K562 (cell line): ENCODE measurements around the gene ANOS1.

Source experiments
- HDAC6 ChIP-seq: IDR thresholded peaks from 2 replicates; pipeline ENCODE4 v1.6.1; 2012; ENCODE audit warnings: low read depth, mild to moderate bottlenecking, control low read depth, inconsistent platforms, low read length, moderate library complexity
- KLF16 ChIP-seq: IDR thresholded peaks from 2 replicates; pipeline ENCODE4 v1.6.1; 2016; ENCODE audit warnings: antibody characterized with exemption
- NELFE ChIP-seq: IDR thresholded peaks from 2 replicates; pipeline ENCODE4 v1.6.1; 2011; ENCODE audit warnings: mild to moderate bottlenecking; ENCODE audit not compliant: insufficient read depth, insufficient read length
- PML ChIP-seq: IDR thresholded peaks from 2 replicates; pipeline ENCODE4 v1.6.1; 2012; ENCODE audit warnings: low read length, inconsistent platforms
- RBM22 ChIP-seq: fragments of 200-400 bp; formaldehyde crosslinking; IDR thresholded peaks from 2 replicates; pipeline ENCODE4 v1.6.1; 2018; ENCODE audit warnings: low read length, low read depth; ENCODE audit not compliant: poor library complexity, severe bottlenecking
- TAF1 ChIP-seq: IDR thresholded peaks from 2 replicates; pipeline ENCODE4 v1.6.1; 2011; ENCODE audit warnings: mild to moderate bottlenecking, low read length, moderate library complexity; ENCODE audit not compliant: insufficient read depth, control insufficient read depth, severe bottlenecking; ENCODE audit errors: extremely low read depth
- TCF7L2 ChIP-seq: fragments of 150-350 bp; IDR thresholded peaks from 2 replicates; pipeline ENCODE4 v1.6.1; 2016; ENCODE audit warnings: low read depth, mild to moderate bottlenecking, low read length, moderate library complexity
- TOE1 ChIP-seq, 2 experiments: fragments of 450-650 bp in 1 of 2; sonication (generic) in 1 of 2; formaldehyde crosslinking in 1 of 2; IDR thresholded peaks; 2 replicates each; pipeline versions ENCODE4 v1.7.1 to v1.8.0; 2016 to 2022; ENCODE audit warnings: borderline replicate concordance in 2 of 2, mild to moderate bottlenecking in 2 of 2, antibody characterized with exemption in 1 of 2, inconsistent platforms in 1 of 2, low read depth in 1 of 2, missing genetic modification reagents in 1 of 2, moderate library complexity in 1 of 2
- ZKSCAN8 ChIP-seq: fragments of 200-800 bp; sonication (Bioruptor generic); IDR thresholded peaks from 2 replicates; pipeline ENCODE4 v1.6.1; 2016; ENCODE audit warnings: missing genetic modification characterization, missing compliant biosample characterization
- ZNF408 ChIP-seq: fragments of 250-450 bp; sonication (Bioruptor Pico); IDR thresholded peaks from 2 replicates; pipeline ENCODE4 v1.4.0; 2020; ENCODE audit warnings: low read depth, mild to moderate bottlenecking, moderate library complexity
- ZNF507 ChIP-seq: conservative IDR thresholded peaks from 2 replicates; pipeline ENCODE4 v1.6.1; 2017; ENCODE audit warnings: missing genetic modification characterization, missing compliant biosample characterization
- TF ChIP-seq, protein P1 (sequence below): fragments of 450-650 bp; IDR thresholded peaks from 2 replicates; pipeline ENCODE4 v1.6.1; 2014; ENCODE audit warnings: low read depth, mild to moderate bottlenecking, moderate library complexity, borderline replicate concordance

- TF ChIP-seq HDAC6, result no peak
- TF ChIP-seq RBM22, result no peak
- no peak for TF ChIP-seq ZKSCAN8 (CRISPR knock-in tag)
- TF ChIP-seq PML, result no peak
- TF ChIP-seq NELFE, result no peak
- TF ChIP-seq KLF16, result no peak
- no peak for TF ChIP-seq TOE1 (IDR thresholded peaks at IDR 0.05; ENCODE audit: borderline replicate concordance)
- no peak for TF ChIP-seq TOE1 (CRISPR knock-in tag; IDR thresholded peaks at IDR 0.05; ENCODE audit: borderline replicate concordance, low read depth)
- TF ChIP-seq TCF7L2, result no peak
- TF ChIP-seq, protein P1, sequence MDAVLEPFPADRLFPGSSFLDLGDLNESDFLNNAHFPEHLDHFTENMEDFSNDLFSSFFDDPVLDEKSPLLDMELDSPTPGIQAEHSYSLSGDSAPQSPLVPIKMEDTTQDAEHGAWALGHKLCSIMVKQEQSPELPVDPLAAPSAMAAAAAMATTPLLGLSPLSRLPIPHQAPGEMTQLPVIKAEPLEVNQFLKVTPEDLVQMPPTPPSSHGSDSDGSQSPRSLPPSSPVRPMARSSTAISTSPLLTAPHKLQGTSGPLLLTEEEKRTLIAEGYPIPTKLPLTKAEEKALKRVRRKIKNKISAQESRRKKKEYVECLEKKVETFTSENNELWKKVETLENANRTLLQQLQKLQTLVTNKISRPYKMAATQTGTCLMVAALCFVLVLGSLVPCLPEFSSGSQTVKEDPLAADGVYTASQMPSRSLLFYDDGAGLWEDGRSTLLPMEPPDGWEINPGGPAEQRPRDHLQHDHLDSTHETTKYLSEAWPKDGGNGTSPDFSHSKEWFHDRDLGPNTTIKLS, result no peak
- no peak for TF ChIP-seq ZNF507 (tag)
- no peak for TF ChIP-seq TAF1
- no peak for TF ChIP-seq ZNF408 (CRISPR knock-in tag)
Measured at GRCh38 chrX:8737883-8738282, 5.9 kb upstream of the ANOS1 start.
